Natural killer cell treated with Interleukin-12 subunit alpha and Interleukin-12 subunit beta and Interleukin-15 and Interleukin-18, amount 100 ng/mL, for 72 hours (primary cell): ENCODE data around the gene EOLA1. TPM values are rescaled to one million over a fixed set of nuclear protein-coding genes. Genes with fewer than 3 reads are reported as not detected.
A peak's percentile ranks its signal among the peaks of the same experiment; 100 is the strongest.
"Not testable (repeated sequence)": the region's sequence is repeated elsewhere in the genome, so short reads cannot be mapped to it uniquely, and the experiment has no call there.

Source experiments
- ATAC-seq, 2 donors: fragments of 150-1000 bp; cut with Tn5 transposase in 1 of 2; sonication (Bioruptor Pico), chemical (Tn5 transposase) in 1 of 2; 2 replicates each; pipeline ENCODE4 v1.10.0; 2021
- DNase-seq: peaks from one replicate; pipeline ENCODE4 v3.0.0; 2022; ENCODE audit warnings: low spot score
- H3K27ac Mint-ChIP-seq, 2 donors: 1 replicate in 1 of 2; 2 replicates in 1 of 2; pipeline ENCODE4 v1.8.0; 2022; ENCODE audit warnings: mixed read lengths in 2 of 2, mild to moderate bottlenecking in 1 of 2, moderate library complexity in 1 of 2
- H3K27me3 Mint-ChIP-seq, 2 donors: 1 replicate in 1 of 2; 2 replicates in 1 of 2; pipeline ENCODE4 v1.8.0; 2022; ENCODE audit warnings: mixed read lengths in 2 of 2
- H3K36me3 Mint-ChIP-seq: one replicate; pipeline ENCODE4 v1.8.0; 2022; ENCODE audit warnings: mixed read lengths
- H3K4me1 Mint-ChIP-seq, 2 donors: 1 replicate in 1 of 2; 2 replicates in 1 of 2; pipeline ENCODE4 v1.8.0; 2022; ENCODE audit warnings: low read depth in 2 of 2, mixed read lengths in 2 of 2, mild to moderate bottlenecking in 1 of 2
- H3K4me3 Mint-ChIP-seq: one replicate; pipeline ENCODE4 v1.8.0; 2022; ENCODE audit warnings: mixed read lengths
- H3K9me3 Mint-ChIP-seq: 2 replicates; pipeline ENCODE4 v1.8.0; 2022; ENCODE audit warnings: mixed read lengths
- total RNA-seq, 2 donors: library from RNA; stranded (reverse); gene quantifications; one replicate each; pipeline ENCODE4 v1.2.3, GENCODE V29; 2022

The EOLA1 gene
- 10 to 100 TPM; 32.1 to 35.0 TPM for total RNA-seq

- DNase-seq (peak; percentile 92), ATAC-seq (peak; percentile 81 to 86)
- no peaks in the 10 kb centered on the region for H3K9me3 Mint-ChIP-seq
- H3K4me1 Mint-ChIP-seq = peaks cover 8 to 11% of the 10 kb centered on the region in 2 donors
- no peaks in the 10 kb centered on the region for H3K27me3 Mint-ChIP-seq
- H3K27ac Mint-ChIP-seq = peak within 1 kb of the TSS; percentile 92 to 96
- peak within 1 kb of the TSS; percentile 99 for H3K4me3 Mint-ChIP-seq
- H3K36me3 Mint-ChIP-seq = no peaks in the 10 kb centered on the region
Measured at GRCh38 chrX:149540621-149541520, at the start of gene EOLA1. Gene EOLA1 (plus strand): TSS chrX:149541012. CDS start chrX:149545631, 4,619 bp downstream.

DNA sequence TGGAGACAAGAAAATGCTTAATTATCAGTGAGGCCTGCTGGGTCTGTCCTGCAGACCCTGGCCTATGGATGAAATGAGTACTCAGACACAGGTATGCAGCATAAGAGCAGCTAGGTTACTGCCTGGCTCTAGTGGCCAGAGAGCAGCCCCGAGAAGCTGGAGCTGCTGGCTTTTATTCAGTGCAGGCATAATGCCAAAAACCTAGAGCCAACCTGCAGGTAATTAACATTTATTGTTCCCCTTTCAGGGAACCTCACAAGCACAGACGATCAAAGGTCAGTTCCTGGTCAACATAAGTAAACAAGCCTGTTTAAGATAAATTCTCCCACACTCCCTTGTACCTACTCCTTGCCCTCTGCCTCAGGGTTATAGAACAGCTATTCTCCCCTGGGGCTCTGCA, 49.0 kb upstream of the EOLA1 start:
- no peak overlapping the region for H3K4me3 Mint-ChIP-seq
- H3K27ac Mint-ChIP-seq = no peak overlapping the region
- DNase-seq (no peak), ATAC-seq (no peak)
- H3K9me3 Mint-ChIP-seq = no peaks in the 10 kb centered on the region
- H3K36me3 Mint-ChIP-seq = peaks cover 9% of the 10 kb centered on the region
- peaks cover 9 to 18% of the 10 kb centered on the region in 2 donors for H3K4me1 Mint-ChIP-seq
- H3K27me3 Mint-ChIP-seq = peaks cover 0 to 2% of the 10 kb centered on the region in 2 donors

GRCh38 chrX:149493567-149494562, 46.9 kb upstream of the EOLA1 start:
- peaks cover 0 to 2% of the 10 kb centered on the region in 2 donors for H3K27me3 Mint-ChIP-seq
- H3K36me3 Mint-ChIP-seq = peaks cover 9% of the 10 kb centered on the region
- no peak overlapping the region for H3K4me3 Mint-ChIP-seq
- ATAC-seq (no peak), DNase-seq (no peak)
- H3K9me3 Mint-ChIP-seq = no peaks in the 10 kb centered on the region
- no peak overlapping the region for H3K27ac Mint-ChIP-seq
- H3K4me1 Mint-ChIP-seq = peaks cover 3 to 19% of the 10 kb centered on the region in 2 donors

DNA sequence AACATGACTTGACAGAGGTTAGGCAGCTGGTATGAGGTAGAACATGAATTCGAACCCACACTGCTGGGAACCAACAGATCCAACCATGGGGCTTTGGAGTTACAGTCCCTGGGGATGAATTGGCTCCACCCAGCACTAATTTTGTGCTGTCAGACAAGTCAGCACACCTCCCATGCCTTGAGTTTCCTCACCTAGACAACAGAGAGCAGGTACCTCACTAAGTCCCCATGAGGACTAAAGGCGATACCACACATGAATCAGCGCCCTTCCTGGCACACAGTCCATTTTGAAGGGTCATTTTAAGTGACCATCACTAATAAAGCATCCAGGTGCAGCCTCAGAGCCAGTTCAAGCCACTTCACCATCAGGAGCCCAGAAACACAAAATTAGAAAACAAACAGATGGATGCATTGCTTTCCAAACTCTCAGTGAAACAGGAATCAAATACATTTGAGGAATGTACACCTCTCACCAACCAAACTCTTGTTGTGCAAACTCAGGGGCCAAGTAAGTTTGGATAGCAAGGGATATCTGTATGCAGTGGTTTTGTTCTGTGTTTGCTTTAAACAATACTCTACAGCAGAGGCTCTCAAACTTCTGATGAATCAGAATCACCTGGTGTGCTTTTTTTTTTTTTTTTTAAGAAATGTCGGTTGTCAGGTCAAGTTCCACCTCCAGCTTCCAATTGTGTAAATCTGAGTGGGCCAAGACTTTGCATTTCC, 45.8 kb upstream of the EOLA1 start:
- no peak for ATAC-seq
- no peak for DNase-seq
- H3K27me3 Mint-ChIP-seq = no peaks in the 10 kb centered on the region
- H3K4me1 Mint-ChIP-seq = peaks cover 7 to 20% of the 10 kb centered on the region in 2 donors
- no peaks in the 10 kb centered on the region for H3K9me3 Mint-ChIP-seq
- H3K4me3 Mint-ChIP-seq = no peak overlapping the region
- H3K27ac Mint-ChIP-seq = no peak overlapping the region
- peaks cover 9% of the 10 kb centered on the region for H3K36me3 Mint-ChIP-seq

- Mint-ChIP-seq H3K4me3 (no peak overlapping the region), H3K27me3 (no peaks in the 10 kb centered on the region), H3K9me3 (no peaks in the 10 kb centered on the region), H3K36me3 (peaks cover 4% of the 10 kb centered on the region), H3K4me1 (peaks cover 13 to 23% of the 10 kb centered on the region in 2 donors), H3K27ac (no peak overlapping the region)
- DNase-seq = no peak
- ATAC-seq = no peak
Measured at GRCh38 chrX:149495573-149496071, 45.2 kb upstream of the EOLA1 start.

DNA sequence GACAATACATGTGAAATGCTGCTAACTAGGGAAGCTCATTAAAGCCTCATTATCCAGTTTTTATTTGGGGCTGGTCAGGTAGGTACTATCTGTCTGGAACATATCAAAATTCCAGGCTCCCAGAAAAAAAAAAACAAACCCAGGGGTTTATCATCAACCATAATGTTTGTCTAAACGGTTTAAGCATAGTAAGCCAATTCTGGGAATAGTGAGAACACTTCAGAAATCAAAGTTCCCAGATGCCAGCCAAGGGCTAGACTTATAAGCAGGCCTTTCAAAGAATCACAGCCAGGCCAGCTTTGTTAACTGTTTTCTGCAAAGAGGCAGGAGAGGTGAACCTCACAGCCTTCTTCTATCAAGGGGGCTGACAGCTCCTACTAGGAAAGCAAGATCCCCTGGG, 43.8 kb upstream of the EOLA1 start:
- peaks cover 23 to 30% of the 10 kb centered on the region in 2 donors for H3K4me1 Mint-ChIP-seq
- no peaks in the 10 kb centered on the region for H3K27me3 Mint-ChIP-seq
- ATAC-seq (no peak), DNase-seq (no peak)
- no peaks in the 10 kb centered on the region for H3K36me3 Mint-ChIP-seq
- no peak overlapping the region for H3K4me3 Mint-ChIP-seq
- no peak overlapping the region for H3K27ac Mint-ChIP-seq
- H3K9me3 Mint-ChIP-seq = no peaks in the 10 kb centered on the region

- ATAC-seq (no peak), DNase-seq (no peak)
- H3K4me1 Mint-ChIP-seq = peaks cover 23 to 30% of the 10 kb centered on the region in 2 donors
- no peak overlapping the region for H3K4me3 Mint-ChIP-seq
- no peaks in the 10 kb centered on the region for H3K9me3 Mint-ChIP-seq
- no peaks in the 10 kb centered on the region for H3K27me3 Mint-ChIP-seq
- H3K27ac Mint-ChIP-seq = no peak overlapping the region
- no peaks in the 10 kb centered on the region for H3K36me3 Mint-ChIP-seq
Measured at GRCh38 chrX:149497626-149498025, 43.2 kb upstream of the EOLA1 start.

DNA sequence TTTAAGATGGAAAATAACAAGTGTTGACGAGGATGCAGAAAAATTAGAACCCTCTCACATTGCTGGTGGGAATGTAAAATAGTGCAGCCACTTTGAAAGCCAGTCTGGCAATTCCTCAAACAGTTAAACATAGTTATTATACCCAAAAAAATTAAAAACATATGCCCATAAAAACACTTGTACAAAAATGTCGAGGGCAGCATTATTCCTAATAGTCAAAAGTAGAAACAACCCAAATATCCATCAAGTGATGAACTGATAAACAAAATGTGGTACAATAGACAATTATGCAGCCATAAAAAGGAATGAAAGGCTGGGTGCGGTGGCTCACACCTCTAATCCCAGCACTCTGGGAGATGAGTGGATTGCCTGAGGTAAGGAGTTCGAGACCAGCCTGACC, 42.0 kb upstream of the EOLA1 start:
- Mint-ChIP-seq H3K27ac (peak overlapping the region in 1 of 2 donors; percentile 84), H3K27me3 (no peaks in the 10 kb centered on the region), H3K4me1 (peaks cover 23 to 30% of the 10 kb centered on the region in 2 donors), H3K9me3 (no peaks in the 10 kb centered on the region), H3K36me3 (no peaks in the 10 kb centered on the region), H3K4me3 (no peak overlapping the region)
- no peak for ATAC-seq
- DNase-seq = no peak

DNA sequence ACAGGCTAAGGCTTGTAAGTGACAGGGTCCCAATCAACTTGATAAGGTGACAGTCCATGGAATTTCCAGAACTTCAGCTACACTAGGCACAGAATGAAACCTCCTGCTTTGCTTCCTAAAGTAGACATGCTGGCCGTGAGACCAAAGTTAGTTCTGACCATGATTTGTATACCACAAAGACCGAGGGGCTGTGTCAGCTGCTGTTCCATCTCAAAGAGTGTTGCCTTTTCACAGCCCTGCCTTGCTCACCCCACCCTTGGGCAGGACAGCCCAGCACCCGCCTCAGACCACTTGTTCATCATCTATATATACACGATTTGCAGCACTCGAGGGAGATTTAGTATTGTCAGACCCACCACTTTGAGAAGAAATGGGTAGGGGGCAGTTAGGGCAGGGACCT, 41.0 kb upstream of the EOLA1 start:
- peaks cover 6% of the 10 kb centered on the region for H3K36me3 Mint-ChIP-seq
- peak overlapping the region; percentile 84 to 93 for H3K27ac Mint-ChIP-seq
- peak overlapping the region; percentile 74 for H3K4me3 Mint-ChIP-seq
- H3K27me3 Mint-ChIP-seq = peaks cover 0 to 5% of the 10 kb centered on the region in 2 donors
- H3K4me1 Mint-ChIP-seq = peaks cover 30 to 34% of the 10 kb centered on the region in 2 donors
- H3K9me3 Mint-ChIP-seq = no peaks in the 10 kb centered on the region
- DNase-seq (no peak), ATAC-seq (no peak)

- not testable (repeated sequence) for H3K27me3 Mint-ChIP-seq, DNase-seq, H3K36me3 Mint-ChIP-seq, H3K9me3 Mint-ChIP-seq, ATAC-seq
- Mint-ChIP-seq H3K4me3 (peak overlapping the region; percentile 74), H3K27ac (peak overlapping the region; percentile 84 to 93), H3K4me1 (peaks cover 28 to 33% of the 10 kb centered on the region in 2 donors)
Measured at GRCh38 chrX:149502923-149503322, 37.9 kb upstream of the EOLA1 start.

- not testable (repeated sequence) for H3K27me3 Mint-ChIP-seq, H3K36me3 Mint-ChIP-seq, H3K9me3 Mint-ChIP-seq
- ATAC-seq (peak; percentile 76 to 81), DNase-seq (peak; percentile 76)
- peaks cover 26 to 33% of the 10 kb centered on the region in 2 donors for H3K4me1 Mint-ChIP-seq
- peak overlapping the region; percentile 88 to 94 for H3K27ac Mint-ChIP-seq
- H3K4me3 Mint-ChIP-seq = peak overlapping the region; percentile 99
Measured at GRCh38 chrX:149503446-149503845, 37.4 kb upstream of the EOLA1 start.

DNA sequence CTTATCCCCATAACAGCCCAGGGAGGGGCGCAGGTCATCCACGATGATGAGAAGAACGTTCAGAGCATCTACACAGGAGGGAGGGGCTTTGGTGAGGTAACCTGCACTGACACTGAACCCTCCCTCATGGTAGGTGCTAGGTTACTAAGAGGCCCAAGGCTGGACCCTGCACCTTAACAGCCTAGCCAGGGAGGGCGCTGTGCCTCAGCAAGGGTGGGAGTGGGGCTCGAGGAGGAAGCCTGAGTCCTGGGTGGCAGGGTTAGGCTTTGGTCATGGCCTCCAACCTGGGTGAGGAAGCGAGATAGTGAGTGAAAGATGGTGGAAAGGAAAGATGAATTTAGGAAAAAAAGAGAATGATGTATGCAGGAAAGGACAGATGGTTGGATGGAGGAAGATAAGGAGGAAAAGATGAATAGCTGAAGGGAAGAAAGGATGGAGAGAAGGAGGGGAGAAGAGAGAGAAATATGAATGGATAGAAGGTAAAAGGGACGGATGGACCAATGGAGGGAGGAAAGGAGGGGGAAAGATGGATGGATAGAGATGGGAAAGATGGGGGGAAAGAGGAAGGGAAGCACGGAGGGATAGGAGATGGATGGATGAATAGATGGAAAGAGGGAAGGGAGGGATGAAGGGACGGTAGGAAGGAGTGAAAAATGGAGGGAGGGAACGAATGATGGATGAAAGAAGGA, 36.4 kb upstream of the EOLA1 start:
- Mint-ChIP-seq H3K4me1 (peaks cover 26 to 33% of the 10 kb centered on the region in 2 donors), H3K4me3 (peak overlapping the region; percentile 99), H3K36me3 (peaks cover 6% of the 10 kb centered on the region), H3K27ac (peak overlapping the region; percentile 88 to 94), H3K27me3 (peaks cover 0 to 9% of the 10 kb centered on the region in 2 donors), H3K9me3 (no peaks in the 10 kb centered on the region)
- ATAC-seq = peak; percentile 29 to 66
- DNase-seq = no peak
